SU-DHL-6 (cell line): ENCODE measurements around the gene GPR119.
"Not testable (repeated sequence)": the region's sequence is repeated elsewhere in the genome, so short reads cannot be mapped to it uniquely, and the experiment has no call there.

Experiments
- H2AFZ ChIP-seq: fragments of 200-600 bp; sonication (generic); 2 replicates; pipeline ENCODE4 v1.6.1; 2014; ENCODE audit warnings: low read depth, mild to moderate bottlenecking, moderate library complexity, mixed read lengths, antibody characterized with exemption, low read length; ENCODE audit not compliant: severe bottlenecking
- H3F3A ChIP-seq: fragments of 200-600 bp; shearing (Covaris generic); 2 replicates; pipeline ENCODE4 v1.6.0; 2016; ENCODE audit warnings: antibody characterized with exemption, mild to moderate bottlenecking; ENCODE audit not compliant: insufficient read depth
- H3K27ac ChIP-seq: fragments of 200-600 bp; sonication (generic); 2 replicates; pipeline ENCODE4 v1.5.1; 2016; ENCODE audit warnings: low read depth, mild to moderate bottlenecking, low read length, moderate library complexity, mixed read lengths
- H3K27me3 ChIP-seq: fragments of 200-600 bp; sonication (generic), shearing (Covaris generic); 2 replicates; pipeline ENCODE4 v1.6.0; 2014; ENCODE audit warnings: mild to moderate bottlenecking, low read length
- H3K36me3 ChIP-seq: fragments of 200-600 bp; sonication (generic); 2 replicates; pipeline ENCODE4 v1.6.1; 2014; ENCODE audit warnings: mild to moderate bottlenecking, low read length, mixed read lengths
- H3K4me2 ChIP-seq: fragments of 300-600, 200-600 bp; shearing (Covaris generic), sonication (generic); 2 replicates; pipeline ENCODE4 v1.6.0; 2014; ENCODE audit warnings: low read length, low read depth, mild to moderate bottlenecking; ENCODE audit not compliant: poor library complexity, severe bottlenecking
- H3K4me3 ChIP-seq: fragments of 200-600 bp; sonication (generic); 2 replicates; pipeline ENCODE4 v1.5.1; 2014; ENCODE audit warnings: antibody characterized with exemption, low read length, mild to moderate bottlenecking, mixed read lengths; ENCODE audit not compliant: insufficient read depth, poor library complexity, severe bottlenecking
- H3K79me2 ChIP-seq: fragments of 200-600 bp; sonication (generic); 2 replicates; pipeline ENCODE4 v1.6.1; 2014; ENCODE audit warnings: mild to moderate bottlenecking, low read length, moderate library complexity; ENCODE audit not compliant: insufficient read depth
- H3K9ac ChIP-seq: fragments of 200-600 bp; sonication (generic); 2 replicates; pipeline ENCODE4 v1.7.0; 2014; ENCODE audit warnings: mild to moderate bottlenecking, low read length
- H3K9me2 ChIP-seq: fragments of 200-600 bp; sonication (generic); replicated peaks from 2 replicates; pipeline ENCODE4 v1.6.1; 2014; ENCODE audit warnings: low read length; ENCODE audit not compliant: insufficient read depth
- H3K9me3 ChIP-seq: fragments of 200-600 bp; sonication (generic); 2 replicates; pipeline ENCODE4 v1.6.1; 2014; ENCODE audit warnings: low read length, mixed read lengths; ENCODE audit not compliant: insufficient read depth
- H4K20me1 ChIP-seq: fragments of 200-600 bp; sonication (generic); 2 replicates; pipeline ENCODE4 v1.6.1; 2014; ENCODE audit warnings: low read depth, mild to moderate bottlenecking, antibody characterized with exemption, low read length, moderate library complexity, mixed read lengths
- CTCF ChIP-seq: fragments of 200-600 bp; sonication (generic); IDR thresholded peaks from one replicate; pipeline ENCODE4 v1.5.1; 2017; ENCODE audit warnings: antibody characterized with exemption, mild to moderate bottlenecking, low read length, moderate library complexity; ENCODE audit not compliant: insufficient read depth, poor library complexity, severe bottlenecking
- EZH2phosphoT487 ChIP-seq: fragments of 200-600 bp; sonication (generic), shearing (Covaris generic); conservative IDR thresholded peaks from 2 replicates; pipeline ENCODE4 v1.6.1; 2018; ENCODE audit warnings: mild to moderate bottlenecking, antibody characterized with exemption, low read length, moderate library complexity, mixed read lengths

GPR119 gene

GRCh38 chrX:130385520-130385919 is at the start of gene GPR119:
Gene GPR119, minus strand, starts transcription at chrX:130385674. Its CDS starts 227 bp downstream, at chrX:130385447.
- Histone ChIP-seq H3F3A (no peaks in the 10 kb centered on the region), H3K9me3 (no peaks in the 10 kb centered on the region), H2AFZ (no peak within 1 kb of the TSS), H4K20me1 (no peaks in the 10 kb centered on the region), H3K36me3 (no peaks in the 10 kb centered on the region), H3K4me2 (no peak within 1 kb of the TSS), H3K4me3 (no peak within 1 kb of the TSS), H3K79me2 (no peaks in the 10 kb centered on the region), H3K9me2 (no peaks in the 10 kb centered on the region), H3K9ac (no peak within 1 kb of the TSS), H3K27ac (no peak within 1 kb of the TSS), H3K27me3 (no peaks in the 10 kb centered on the region)
- TF ChIP-seq CTCF (no peak), EZH2phosphoT487 (no peak)

- H3K9ac ChIP-seq, H3K9me2 ChIP-seq, H3K27me3 ChIP-seq, H3K4me3 ChIP-seq, H3K36me3 ChIP-seq, H2AFZ ChIP-seq, H3K79me2 ChIP-seq, H3K4me2 ChIP-seq, H3K27ac ChIP-seq, H3K9me3 ChIP-seq, H4K20me1 ChIP-seq, H3F3A ChIP-seq: not testable (repeated sequence)
Observed at GRCh38 chrX:130429236-130429635, 43.8 kb upstream of the GPR119 start.

GRCh38 chrX:130426531-130426930 is 41.1 kb upstream of the GPR119 start:
- no peaks in the 10 kb centered on the region for H3K79me2 ChIP-seq
- no peak overlapping the region for H2AFZ ChIP-seq
- H3F3A ChIP-seq, result no peaks in the 10 kb centered on the region
- no peak overlapping the region for H3K27ac ChIP-seq
- no peaks in the 10 kb centered on the region for H3K36me3 ChIP-seq
- no peaks in the 10 kb centered on the region for H3K9me3 ChIP-seq
- TF ChIP-seq EZH2phosphoT487 (no peak), CTCF (no peak)
- H3K27me3 ChIP-seq, result no peaks in the 10 kb centered on the region
- no peaks in the 10 kb centered on the region for H4K20me1 ChIP-seq
- H3K4me2 ChIP-seq, result no peak overlapping the region
- no peak overlapping the region for H3K4me3 ChIP-seq
- H3K9ac ChIP-seq, result no peak overlapping the region
- H3K9me2 ChIP-seq, result no peaks in the 10 kb centered on the region

GRCh38 chrX:130419263-130419662 is 33.8 kb upstream of the GPR119 start:
- H3K4me2 ChIP-seq, result no peak overlapping the region
- no peaks in the 10 kb centered on the region for H3K79me2 ChIP-seq
- TF ChIP-seq CTCF (no peak), EZH2phosphoT487 (no peak)
- H4K20me1 ChIP-seq, result no peaks in the 10 kb centered on the region
- no peaks in the 10 kb centered on the region for H3K9me2 ChIP-seq
- H3K27me3 ChIP-seq, result no peaks in the 10 kb centered on the region
- no peaks in the 10 kb centered on the region for H3K36me3 ChIP-seq
- H3F3A ChIP-seq, result no peaks in the 10 kb centered on the region
- no peak overlapping the region for H2AFZ ChIP-seq
- H3K4me3 ChIP-seq, result no peak overlapping the region
- H3K9ac ChIP-seq, result no peak overlapping the region
- no peaks in the 10 kb centered on the region for H3K9me3 ChIP-seq
- H3K27ac ChIP-seq, result no peak overlapping the region
